ENCODE measurements around the gene DMXL1.

Gene DMXL1

GRCh38 chr5:119269061-119269944 lies 198.4 kb downstream of the DMXL1 start:
- DNase-seq, result no peak

- no peak for DNase-seq
Measured at GRCh38 chr5:119270121-119270565, 199.3 kb downstream of the DMXL1 start.

- DNase-seq, result no peak
Measured at GRCh38 chr5:119270960-119271757, 200.3 kb downstream of the DMXL1 start.

GRCh38 chr5:119271758-119272730 lies 201.2 kb downstream of the DMXL1 start:
- no peak for DNase-seq

- no peak for DNase-seq
Measured at GRCh38 chr5:119273391-119273839, 202.5 kb downstream of the DMXL1 start.

GRCh38 chr5:119274030-119274766 lies 203.3 kb downstream of the DMXL1 start:
- DNase-seq, result no peak

GRCh38 chr5:119274767-119275130 lies 203.9 kb downstream of the DMXL1 start:
- DNase-seq, result no peak

GRCh38 chr5:119275146-119275545 lies 204.3 kb downstream of the DMXL1 start:
- DNase-seq, result no peak

- DNase-seq, result no peak
Measured at GRCh38 chr5:119275601-119276173, 204.8 kb downstream of the DMXL1 start.

GRCh38 chr5:119276978-119277377 lies 206.1 kb downstream of the DMXL1 start:
- DNase-seq, result no peak

GRCh38 chr5:119279093-119279492 lies 208.2 kb downstream of the DMXL1 start:
- DNase-seq, result no peak

GRCh38 chr5:119280380-119280779 lies 209.5 kb downstream of the DMXL1 start:
- no peak for DNase-seq

GRCh38 chr5:119282628-119283027 lies 211.7 kb downstream of the DMXL1 start:
- no peak for DNase-seq

- no peak for DNase-seq
Measured at GRCh38 chr5:119284031-119284430, 213.1 kb downstream of the DMXL1 start.

GRCh38 chr5:119285070-119285916 lies 214.4 kb downstream of the DMXL1 start:
- no peak for DNase-seq

- no peak for DNase-seq
Measured at GRCh38 chr5:119286511-119287488, 215.9 kb downstream of the DMXL1 start.

GRCh38 chr5:119287547-119288111 lies 216.7 kb downstream of the DMXL1 start:
- no peak for DNase-seq

GRCh38 chr5:119288379-119289033 lies 217.6 kb downstream of the DMXL1 start:
- DNase-seq, result no peak
